PC-3 (cell line): Measurements from ENCODE around the gene BMF. TPM values are rescaled to one million over a fixed set of nuclear protein-coding genes. Genes with fewer than 3 reads are reported as not detected.
A peak's percentile ranks its signal among the peaks of the same experiment; 100 is the strongest.

Experiments
- ATAC-seq: fragments of 200-7000 bp; cut with Tn5 transposase; 2 replicates; pipeline ENCODE4 v1.9.1; 2020; ENCODE audit warnings: mild to moderate bottlenecking, moderate library complexity
- BruUV-seq: library from RNA; stranded (reverse); fragments of 400-500 nt; replicated peaks from 2 replicates; lab custom pipeline; 2021; lab: Mats Ljungman, UMichigan
- CTCF ChIA-PET: fragments of 300-600 bp; sonication (Branson Sonifier 250); formaldehyde crosslinking; loops from one replicate; lab custom pipeline; 2022; ENCODE audit warnings: antibody characterized with exemption; lab: Charles Lee
- POLR2A ChIA-PET: fragments of 300-600 bp; sonication (Branson Sonifier 250); formaldehyde crosslinking; loops from one replicate; lab custom pipeline; 2022; ENCODE audit warnings: antibody characterized with exemption; ENCODE audit not compliant: unreplicated experiment; lab: Charles Lee
- DNase-seq: peaks from one replicate; pipeline ENCODE4 v3.0.0-alpha.2; 2015
- H2AFZ ChIP-seq: fragments of 300-600 bp; sonication (generic); 2 replicates; pipeline ENCODE4 v1.6.0; 2016; ENCODE audit warnings: antibody characterized with exemption, low read length
- H3F3A ChIP-seq: fragments of 300-600 bp; sonication (generic); one replicate; pipeline ENCODE4 v1.6.0; 2017; ENCODE audit warnings: antibody characterized with exemption, low read length, control low read depth, mild to moderate bottlenecking; ENCODE audit not compliant: unreplicated experiment
- H3K27ac ChIP-seq: fragments of 300-600 bp; sonication (generic); 2 replicates; pipeline ENCODE4 v1.5.1; 2016; ENCODE audit warnings: mild to moderate bottlenecking, low read length
- H3K27me3 ChIP-seq: fragments of 300-600 bp; sonication (generic); 2 replicates; pipeline ENCODE4 v1.6.1; 2016; ENCODE audit warnings: low read length, mixed read lengths
- H3K36me3 ChIP-seq: fragments of 300-600 bp; sonication (generic); 2 replicates; pipeline ENCODE4 v1.6.1; 2016; ENCODE audit warnings: low read depth, mixed run types, low read length, mixed read lengths
- H3K4me1 ChIP-seq: fragments of 300-600 bp; sonication (generic); 2 replicates; pipeline ENCODE4 v1.5.1; 2016; ENCODE audit warnings: low read length; ENCODE audit not compliant: insufficient read depth
- H3K4me2 ChIP-seq: fragments of 300-600 bp; sonication (generic); 2 replicates; pipeline ENCODE4 v1.6.0; 2016; ENCODE audit warnings: low read length
- H3K4me3 ChIP-seq: fragments of 300-600 bp; sonication (generic); 2 replicates; pipeline ENCODE4 v1.5.1; 2016; ENCODE audit warnings: mild to moderate bottlenecking, low read length, mixed read lengths
- H3K79me2 ChIP-seq: fragments of 300-600 bp; sonication (generic); 2 replicates; pipeline ENCODE4 v1.6.1; 2017; ENCODE audit warnings: low read length, mixed read lengths
- H3K9ac ChIP-seq: fragments of 300-600 bp; sonication (generic); 2 replicates; pipeline ENCODE4 v1.6.0; 2016; ENCODE audit warnings: mild to moderate bottlenecking, low read length
- H3K9me2 ChIP-seq: fragments of 300-600 bp; sonication (generic); replicated peaks from 2 replicates; pipeline ENCODE4 v1.6.1; 2016; ENCODE audit warnings: mixed run types, low read length, mixed read lengths
- H3K9me3 ChIP-seq: fragments of 300-600 bp; sonication (generic); 2 replicates; pipeline ENCODE4 v1.6.1; 2016; ENCODE audit warnings: low read length, mixed read lengths
- H4K20me1 ChIP-seq: fragments of 300-600 bp; sonication (generic); 2 replicates; pipeline ENCODE4 v1.6.1; 2016; ENCODE audit warnings: low read length, mixed read lengths
- CTCF ChIP-seq: fragments of 300-600 bp; sonication (generic); conservative IDR thresholded peaks from 2 replicates; pipeline ENCODE4 v1.5.1; 2017; ENCODE audit warnings: antibody characterized with exemption, low read depth, mild to moderate bottlenecking, low read length
- EZH2 ChIP-seq: fragments of 300-600 bp; sonication (generic); IDR thresholded peaks from one replicate; pipeline ENCODE4 v1.6.1; 2017; ENCODE audit warnings: antibody characterized with exemption, mild to moderate bottlenecking, low read length; ENCODE audit not compliant: unreplicated experiment
- EZH2phosphoT487 ChIP-seq: fragments of 300-600 bp; sonication (generic); IDR thresholded peaks from 2 replicates; pipeline ENCODE4 v1.6.1; 2018; ENCODE audit warnings: mild to moderate bottlenecking, antibody characterized with exemption, low read length, borderline replicate concordance
- intact Hi-C: fragments of 100-400 bp; cut with micrococcal nuclease; formaldehyde crosslinking; loops from 2 replicates; pipeline ENCODE4 v1.9.0; 2023
- total RNA-seq: library from RNA; depleted of rRNA; stranded (reverse); fragments of >200 nt; gene quantifications from 2 replicates; pipeline ENCODE4 v1.2.3, GENCODE V29; 2014

BMF gene
- total RNA-seq, 1 experiment from 2014 or later = 0.95 TPM

- Histone ChIP-seq H3K4me2 (peak overlapping the region; percentile 6; the same call in 1 of the 2 replicates), H3K9me2 (no peaks in the 10 kb centered on the region), H3K4me3 (no peak overlapping the region), H3K27ac (peak overlapping the region; percentile 37), H3K36me3 (no peaks in the 10 kb centered on the region), H3K27me3 (no peaks in the 10 kb centered on the region), H3F3A (no peaks in the 10 kb centered on the region), H3K79me2 (no peaks in the 10 kb centered on the region), H4K20me1 (no peaks in the 10 kb centered on the region), H2AFZ (no peak overlapping the region), H3K9ac (no peak overlapping the region), H3K9me3 (no peaks in the 10 kb centered on the region), H3K4me1 (peaks cover 24% of the 10 kb centered on the region)
- DNase-seq (no peak), ATAC-seq (no peak; the same call in 1 of the 2 replicates)
- POLR2A ChIA-PET = interaction anchor here (0.6 kb wide), 1 partner anchor 41 kb away, joined by 5 read pairs; no protein-coding TSS in a partner anchor
- intact Hi-C loops = no loop called here
- CTCF ChIA-PET = no interaction called here
- TF ChIP-seq CTCF = no peak
- no peak for TF ChIP-seq EZH2phosphoT487
- no peak for TF ChIP-seq EZH2
- BruUV-seq = no TSS peak
These were observed 52.9 kb downstream of the BMF start for GRCh38 chr15:40055576-40056293.

GRCh38 chr15:40054855-40055575 is 53.7 kb downstream of the BMF start:
- intact Hi-C loops = no loop called here
- no TSS peak for BruUV-seq
- no peaks in the 10 kb centered on the region for H3K79me2 ChIP-seq
- no peak overlapping the region for H3K4me3 ChIP-seq
- no peaks in the 10 kb centered on the region for H3K9me3 ChIP-seq
- no peaks in the 10 kb centered on the region for H3K36me3 ChIP-seq
- no peaks in the 10 kb centered on the region for H4K20me1 ChIP-seq
- H3K9me2 ChIP-seq = no peaks in the 10 kb centered on the region
- peak overlapping the region; percentile 37 for H3K27ac ChIP-seq
- ATAC-seq = peak; percentile 72
- H3K4me2 ChIP-seq = peak overlapping the region; percentile 6; the same call in 1 of the 2 replicates
- ChIA-PET CTCF (no interaction called here), POLR2A (interaction anchor here (0.5 to 0.6 kb wide), 2 partner anchors 12 to 42 kb away, joined by 5 to 6 read pairs; no protein-coding TSS in a partner anchor)
- no peak overlapping the region for H3K9ac ChIP-seq
- no peak overlapping the region for H2AFZ ChIP-seq
- H3K4me1 ChIP-seq = peaks cover 24% of the 10 kb centered on the region
- no peak for TF ChIP-seq CTCF
- TF ChIP-seq EZH2phosphoT487 = no peak
- no peak for TF ChIP-seq EZH2
- no peaks in the 10 kb centered on the region for H3F3A ChIP-seq
- peak; percentile 67 for DNase-seq
- no peaks in the 10 kb centered on the region for H3K27me3 ChIP-seq

GRCh38 chr15:40054605-40054854 is 54.1 kb downstream of the BMF start:
- Histone ChIP-seq H3K9me3 (no peaks in the 10 kb centered on the region), H3K36me3 (no peaks in the 10 kb centered on the region), H3K4me1 (peaks cover 24% of the 10 kb centered on the region), H4K20me1 (no peaks in the 10 kb centered on the region), H3K4me3 (no peak overlapping the region), H3K27ac (no peak overlapping the region), H3K4me2 (peak overlapping the region; percentile 6; the same call in 1 of the 2 replicates), H3F3A (no peaks in the 10 kb centered on the region), H3K27me3 (no peaks in the 10 kb centered on the region), H3K9me2 (no peaks in the 10 kb centered on the region), H2AFZ (no peak overlapping the region), H3K9ac (no peak overlapping the region), H3K79me2 (no peaks in the 10 kb centered on the region)
- DNase-seq (no peak), ATAC-seq (no peak)
- intact Hi-C loops = no loop called here
- CTCF ChIA-PET = no interaction called here
- no peak for TF ChIP-seq EZH2phosphoT487
- no peak for TF ChIP-seq CTCF
- no peak for TF ChIP-seq EZH2
- POLR2A ChIA-PET = no interaction called here
- BruUV-seq = no TSS peak
